Epithelial cell of proximal tubule (primary cell): Measurements from ENCODE around the gene LRRC2. TPM values are rescaled to one million over a fixed set of nuclear protein-coding genes. Genes with fewer than 3 reads are reported as not detected.
"Not testable (repeated sequence)": the region's sequence is repeated elsewhere in the genome, so short reads cannot be mapped to it uniquely, and the experiment has no call there.

Experiments
- DNase-seq: peaks from one replicate; pipeline ENCODE4 v3.0.0-alpha.2; 2011; ENCODE audit warnings: low read depth
- H3K4me3 ChIP-seq: 2 replicates; pipeline ENCODE4 v1.5.1; 2011; ENCODE audit warnings: low read depth, mild to moderate bottlenecking, low read length
- CTCF ChIP-seq: conservative IDR thresholded peaks from 2 replicates; pipeline ENCODE4 v1.5.1; 2012; ENCODE audit warnings: low read depth, mild to moderate bottlenecking, low read length
- total RNA-seq: library from RNA; depleted of rRNA; stranded (reverse); fragments of >200 nt; gene quantifications from 2 replicates; pipeline ENCODE4 v1.2.3, GENCODE V29; 2015

LRRC2 gene
- total RNA-seq, 1 donor from 2014 or later = not detected

- no peak overlapping the region for H3K4me3 ChIP-seq
- no peak for TF ChIP-seq CTCF
- no peak for DNase-seq
These were observed 23.3 kb downstream of the LRRC2 start for GRCh38 chr3:46542801-46543201.

GRCh38 chr3:46542344-46542743 lies 23.8 kb downstream of the LRRC2 start:
- DNase-seq = no peak
- no peak overlapping the region for H3K4me3 ChIP-seq
- no peak for TF ChIP-seq CTCF

- DNase-seq = no peak
- no peak for TF ChIP-seq CTCF
- no peak overlapping the region for H3K4me3 ChIP-seq
These were observed 24.3 kb downstream of the LRRC2 start for GRCh38 chr3:46541835-46542234.

GRCh38 chr3:46540550-46540949 lies 25.6 kb downstream of the LRRC2 start:
- no peak overlapping the region for H3K4me3 ChIP-seq
- TF ChIP-seq CTCF = no peak
- no peak for DNase-seq

- TF ChIP-seq CTCF = no peak
- DNase-seq = no peak
- no peak overlapping the region for H3K4me3 ChIP-seq
These were observed 26.6 kb downstream of the LRRC2 start for GRCh38 chr3:46539443-46540005.

- DNase-seq = no peak
- TF ChIP-seq CTCF = no peak
- no peak overlapping the region for H3K4me3 ChIP-seq
These were observed 27.2 kb downstream of the LRRC2 start for GRCh38 chr3:46538803-46539442.

- H3K4me3 ChIP-seq, DNase-seq: not testable (repeated sequence)
These were observed 27.7 kb downstream of the LRRC2 start for GRCh38 chr3:46538425-46538802.
